GM23248 (cell line): ENCODE measurements around the gene CSH2.

ENCODE experiments used
- EZH2 ChIP-seq: fragments of 200-600 bp; sonication (generic); IDR thresholded peaks from 2 replicates; pipeline ENCODE4 v1.6.1; 2018; ENCODE audit warnings: antibody characterized with exemption, mild to moderate bottlenecking; ENCODE audit not compliant: insufficient read depth, poor library complexity, severe bottlenecking
- EZH2phosphoT487 ChIP-seq: fragments of 200-600 bp; sonication (generic); IDR thresholded peaks from 2 replicates; pipeline ENCODE4 v1.6.1; 2018; ENCODE audit warnings: antibody characterized with exemption, moderate library complexity, mild to moderate bottlenecking, low read depth; ENCODE audit not compliant: insufficient read depth

DNA sequence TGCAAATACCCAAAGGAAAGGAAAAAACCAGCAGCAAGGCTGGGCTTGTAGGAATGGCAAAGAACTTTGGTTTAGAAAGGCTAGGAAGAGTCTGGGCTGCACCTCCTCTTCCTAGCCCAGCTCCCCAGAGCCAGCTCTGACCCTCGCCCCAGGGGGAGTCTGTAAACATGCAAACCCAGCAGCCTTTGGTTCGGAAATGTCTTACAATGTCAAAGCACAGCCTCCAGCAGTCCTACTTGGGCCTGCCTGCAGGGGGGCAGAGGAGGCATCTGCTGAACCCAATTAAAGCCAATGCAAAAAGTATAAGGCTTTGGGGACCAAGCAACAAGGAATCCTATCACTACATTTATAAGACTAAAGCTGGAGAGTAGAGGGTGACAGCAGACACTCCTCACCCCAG, 41.0 kb downstream of the CSH2 start:
- no peak for TF ChIP-seq EZH2
- no peak for TF ChIP-seq EZH2phosphoT487
